Measurements from ENCODE around the gene L3MBTL1. TPM values are rescaled to one million over a fixed set of nuclear protein-coding genes. Genes with fewer than 3 reads are reported as not detected.

The L3MBTL1 gene
- total and polyA plus RNA-seq, 2 donors (not counting 1 experiment from before 2014, with no cell fraction given), result 1.5 to 10.7 TPM

DNA sequence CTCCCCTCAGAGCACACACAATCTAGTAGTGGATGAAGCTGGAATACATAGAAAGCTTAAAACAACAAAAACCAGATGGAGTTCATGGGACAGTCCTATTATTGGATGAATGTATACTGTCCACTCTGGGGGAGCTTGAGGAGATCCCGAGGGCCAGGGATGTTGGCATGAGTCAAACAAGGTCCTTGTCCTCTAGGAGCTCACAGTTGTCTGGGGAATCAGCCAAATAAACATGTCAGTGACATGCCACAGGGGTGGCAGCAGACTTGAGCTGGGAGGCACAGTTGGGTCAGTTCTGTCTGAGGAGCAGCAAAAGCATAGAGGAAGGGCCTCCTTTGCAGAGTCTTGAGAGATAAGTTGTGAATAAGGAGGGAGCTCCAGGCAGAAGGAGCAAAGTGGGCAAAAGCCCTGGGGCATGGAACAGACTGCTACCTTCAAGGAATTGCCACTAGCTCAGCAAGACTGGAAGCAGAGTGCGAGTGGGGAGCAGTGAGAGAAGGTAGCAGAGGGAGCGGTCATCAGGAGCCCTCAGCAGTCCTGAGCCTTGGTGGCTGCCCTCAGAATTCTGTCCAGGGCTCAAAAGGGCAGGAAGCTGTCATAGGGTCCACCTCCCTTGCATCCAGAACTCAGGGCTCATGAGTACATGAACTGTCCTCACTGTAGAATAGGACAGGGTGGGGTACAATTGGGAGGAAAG, 22.1 kb downstream of the L3MBTL1 start:
- Histone ChIP-seq H3K4me3 (replicated peaks in 1 of 4; ENCODE audit: control extremely low read depth in 1 of 4, insufficient read depth in 1 of 4, low read depth in 3 of 4, low read length in 4 of 4) (no peak overlapping the region), H3K79me2 (ENCODE audit: control insufficient read depth, insufficient read depth, low read length) (no peaks in the 10 kb centered on the region), H3K4me1 (ENCODE audit: control insufficient read depth, extremely low read depth, insufficient read depth, low read length) (no peaks in the 10 kb centered on the region), H4K20me1 (ENCODE audit: control insufficient read depth, extremely low read depth, insufficient read depth, low read length) (no peaks in the 10 kb centered on the region), H3K4me2 (ENCODE audit: extremely low read depth, insufficient read depth, low read length) (no peak overlapping the region), H2AFZ (ENCODE audit: low read length) (no peak overlapping the region), H3K9me3 (ENCODE audit: control insufficient read depth, insufficient read depth, low read depth, low read length) (no peaks in the 10 kb centered on the region), H3K27me3 (ENCODE audit: control insufficient read depth, insufficient read depth, low read length) (peaks cover 3% of the 10 kb centered on the region), H3K36me3 (ENCODE audit: control insufficient read depth, insufficient read depth, low read length) (no peaks in the 10 kb centered on the region), H3K9ac (ENCODE audit: insufficient read depth, low read length) (no peak overlapping the region), H3K27ac (ENCODE audit: insufficient read depth, low read length) (no peak overlapping the region)
- DNase-seq (ENCODE audit: low read depth in 2 of 2), result no peak
- TF ChIP-seq, protein P1, sequence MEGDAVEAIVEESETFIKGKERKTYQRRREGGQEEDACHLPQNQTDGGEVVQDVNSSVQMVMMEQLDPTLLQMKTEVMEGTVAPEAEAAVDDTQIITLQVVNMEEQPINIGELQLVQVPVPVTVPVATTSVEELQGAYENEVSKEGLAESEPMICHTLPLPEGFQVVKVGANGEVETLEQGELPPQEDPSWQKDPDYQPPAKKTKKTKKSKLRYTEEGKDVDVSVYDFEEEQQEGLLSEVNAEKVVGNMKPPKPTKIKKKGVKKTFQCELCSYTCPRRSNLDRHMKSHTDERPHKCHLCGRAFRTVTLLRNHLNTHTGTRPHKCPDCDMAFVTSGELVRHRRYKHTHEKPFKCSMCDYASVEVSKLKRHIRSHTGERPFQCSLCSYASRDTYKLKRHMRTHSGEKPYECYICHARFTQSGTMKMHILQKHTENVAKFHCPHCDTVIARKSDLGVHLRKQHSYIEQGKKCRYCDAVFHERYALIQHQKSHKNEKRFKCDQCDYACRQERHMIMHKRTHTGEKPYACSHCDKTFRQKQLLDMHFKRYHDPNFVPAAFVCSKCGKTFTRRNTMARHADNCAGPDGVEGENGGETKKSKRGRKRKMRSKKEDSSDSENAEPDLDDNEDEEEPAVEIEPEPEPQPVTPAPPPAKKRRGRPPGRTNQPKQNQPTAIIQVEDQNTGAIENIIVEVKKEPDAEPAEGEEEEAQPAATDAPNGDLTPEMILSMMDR (conservative IDR thresholded peaks at IDR 0.05 in 1 of 2, IDR thresholded peaks at IDR 0.05 in 1 of 2; ENCODE audit: low read depth in 1 of 2, low read length in 2 of 2), result no peak
- no peak for TF ChIP-seq EZH2 (IDR thresholded peaks at IDR 0.05; ENCODE audit: low read length, missing control alignments)

DNA sequence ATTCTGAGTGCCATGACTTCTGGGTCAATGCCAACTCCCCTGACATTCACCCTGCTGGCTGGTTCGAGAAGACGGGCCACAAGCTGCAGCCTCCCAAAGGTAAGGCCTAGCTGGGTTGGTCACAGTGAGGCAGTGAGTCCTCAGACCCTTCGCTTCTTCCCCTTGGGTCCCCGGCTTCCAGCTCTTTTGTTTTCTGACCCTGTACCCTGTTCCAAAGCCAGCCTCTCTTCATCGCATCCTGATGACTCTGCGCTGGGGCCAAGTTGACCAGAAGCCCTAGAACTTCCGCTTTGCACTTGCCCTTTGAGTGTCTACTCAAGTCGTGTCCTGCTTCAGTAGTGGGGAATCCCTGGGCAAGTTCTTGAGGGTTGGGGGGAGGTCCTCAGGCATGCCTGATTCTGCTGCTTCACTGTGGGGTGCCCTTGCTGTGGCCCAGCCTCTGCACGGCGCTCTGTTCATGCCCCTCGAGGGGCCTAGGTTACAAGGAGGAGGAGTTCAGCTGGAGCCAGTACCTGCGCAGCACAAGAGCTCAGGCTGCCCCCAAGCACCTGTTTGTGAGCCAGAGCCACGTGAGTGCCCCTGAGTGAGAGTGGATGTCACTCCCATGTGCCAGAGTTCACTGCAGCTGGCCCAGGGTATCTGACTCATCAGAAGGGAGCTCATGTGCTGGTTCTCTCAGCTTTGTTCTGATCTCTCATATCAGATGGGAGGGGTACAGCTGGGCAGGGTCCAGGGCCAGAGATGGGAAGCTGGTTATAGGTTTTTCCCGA, 23.0 kb downstream of the L3MBTL1 start:
- H3K9ac ChIP-seq (ENCODE audit: insufficient read depth, low read length), result no peak overlapping the region
- H2AFZ ChIP-seq (ENCODE audit: low read length), result no peak overlapping the region
- H3K4me2 ChIP-seq (ENCODE audit: extremely low read depth, insufficient read depth, low read length), result no peak overlapping the region
- H3K4me1 ChIP-seq (ENCODE audit: control insufficient read depth, extremely low read depth, insufficient read depth, low read length), result no peaks in the 10 kb centered on the region
- no peak overlapping the region for H3K4me3 ChIP-seq (replicated peaks in 1 of 4; ENCODE audit: control extremely low read depth in 1 of 4, insufficient read depth in 1 of 4, low read depth in 3 of 4, low read length in 4 of 4)
- H3K79me2 ChIP-seq (ENCODE audit: control insufficient read depth, insufficient read depth, low read length), result no peaks in the 10 kb centered on the region
- peaks cover 3% of the 10 kb centered on the region for H3K27me3 ChIP-seq (ENCODE audit: control insufficient read depth, insufficient read depth, low read length)
- no peaks in the 10 kb centered on the region for H3K9me3 ChIP-seq (ENCODE audit: control insufficient read depth, insufficient read depth, low read depth, low read length)
- H4K20me1 ChIP-seq (ENCODE audit: control insufficient read depth, extremely low read depth, insufficient read depth, low read length), result no peaks in the 10 kb centered on the region
- DNase-seq (ENCODE audit: low read depth in 2 of 2), result no peak
- no peaks in the 10 kb centered on the region for H3K36me3 ChIP-seq (ENCODE audit: control insufficient read depth, insufficient read depth, low read length)
- TF ChIP-seq, protein P1 (conservative IDR thresholded peaks at IDR 0.05 in 1 of 2, IDR thresholded peaks at IDR 0.05 in 1 of 2; ENCODE audit: low read depth in 1 of 2, low read length in 2 of 2), result no peak
- H3K27ac ChIP-seq (ENCODE audit: insufficient read depth, low read length), result no peak overlapping the region

DNA sequence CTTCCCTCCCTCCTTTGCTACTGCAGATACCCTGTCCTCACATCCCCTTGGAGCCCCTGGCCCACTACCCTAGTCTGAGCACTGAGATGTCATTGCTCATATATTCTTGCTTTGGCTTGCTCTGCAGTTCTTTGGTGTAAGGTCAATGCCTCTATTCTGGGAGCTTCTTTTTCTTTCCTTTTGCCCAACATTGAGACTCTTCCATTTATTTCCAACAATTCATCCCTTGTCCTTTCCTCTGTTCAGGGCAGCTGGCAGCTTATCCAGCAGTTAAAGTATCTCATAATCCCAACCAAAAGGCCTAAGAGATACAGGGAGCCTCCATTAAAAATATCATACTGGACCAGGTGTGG, 23.6 kb downstream of the L3MBTL1 start:
- no peaks in the 10 kb centered on the region for H4K20me1 ChIP-seq (ENCODE audit: control insufficient read depth, extremely low read depth, insufficient read depth, low read length)
- no peak overlapping the region for H3K4me2 ChIP-seq (ENCODE audit: extremely low read depth, insufficient read depth, low read length)
- H3K27ac ChIP-seq (ENCODE audit: insufficient read depth, low read length), result no peak overlapping the region
- no peaks in the 10 kb centered on the region for H3K9me3 ChIP-seq (ENCODE audit: control insufficient read depth, insufficient read depth, low read depth, low read length)
- peaks cover 2% of the 10 kb centered on the region for H3K27me3 ChIP-seq (ENCODE audit: control insufficient read depth, insufficient read depth, low read length)
- H3K36me3 ChIP-seq (ENCODE audit: control insufficient read depth, insufficient read depth, low read length), result no peaks in the 10 kb centered on the region
- no peaks in the 10 kb centered on the region for H3K4me1 ChIP-seq (ENCODE audit: control insufficient read depth, extremely low read depth, insufficient read depth, low read length)
- TF ChIP-seq, protein P1 (conservative IDR thresholded peaks at IDR 0.05 in 1 of 2, IDR thresholded peaks at IDR 0.05 in 1 of 2; ENCODE audit: low read depth in 1 of 2, low read length in 2 of 2), result no peak
- TF ChIP-seq EZH2 (IDR thresholded peaks at IDR 0.05; ENCODE audit: low read length, missing control alignments), result no peak
- no peaks in the 10 kb centered on the region for H3K79me2 ChIP-seq (ENCODE audit: control insufficient read depth, insufficient read depth, low read length)
- no peak overlapping the region for H2AFZ ChIP-seq (ENCODE audit: low read length)
- no peak overlapping the region for H3K4me3 ChIP-seq (replicated peaks in 1 of 4; ENCODE audit: control extremely low read depth in 1 of 4, insufficient read depth in 1 of 4, low read depth in 3 of 4, low read length in 4 of 4)
- H3K9ac ChIP-seq (ENCODE audit: insufficient read depth, low read length), result no peak overlapping the region
- DNase-seq (ENCODE audit: low read depth in 2 of 2), result no peak

All from fibroblast of lung (primary cell).